ENCODE results near the gene SMAD4. TPM values are rescaled to one million over a fixed set of nuclear protein-coding genes. Genes with fewer than 3 reads are reported as not detected.

Gene SMAD4
- total and polyA plus RNA-seq, 3 experiments from 2014 or later = 62.4 to 84.3 (median 81.9) TPM

GRCh38 chr18:51120809-51121596, 91.0 kb downstream of the SMAD4 start:
- ChIA-PET POLR2A (no interaction called here), CTCF (no interaction called here)
- no peaks in the 10 kb centered on the region for H3K36me3 Mint-ChIP-seq
- no peak overlapping the region for H3K27ac ChIP-seq (ENCODE audit: low read depth, low read length)
- no peak overlapping the region for H3K4me3 Mint-ChIP-seq
- no peak for DNase-seq
- H3K4me1 Mint-ChIP-seq = no peaks in the 10 kb centered on the region
- no peak overlapping the region for H3K27ac Mint-ChIP-seq
- H3K9me3 Mint-ChIP-seq = peaks cover 0 to 4% (median 0%) of the 10 kb centered on the region in 5 donors
- H3K4me1 ChIP-seq (ENCODE audit: insufficient read depth, low read length) = no peaks in the 10 kb centered on the region
- H3K36me3 ChIP-seq (ENCODE audit: insufficient read depth, low read length) = no peaks in the 10 kb centered on the region
- no peaks in the 10 kb centered on the region for H3K9me3 ChIP-seq (ENCODE audit: low read length)
- no peaks in the 10 kb centered on the region for H3K27me3 ChIP-seq (ENCODE audit: insufficient read depth, low read length, poor library complexity, severe bottlenecking)
- H3K4me3 ChIP-seq (ENCODE audit: low read length) = no peak overlapping the region
- H3K27me3 Mint-ChIP-seq = peaks cover 0 to 16% of the 10 kb centered on the region in 2 donors

GRCh38 chr18:51121597-51121857, 91.5 kb downstream of the SMAD4 start:
- H3K4me1 Mint-ChIP-seq = no peaks in the 10 kb centered on the region
- H3K27me3 ChIP-seq (ENCODE audit: insufficient read depth, low read length, poor library complexity, severe bottlenecking) = no peaks in the 10 kb centered on the region
- peaks cover 0 to 16% of the 10 kb centered on the region in 2 donors for H3K27me3 Mint-ChIP-seq
- ChIA-PET POLR2A (no interaction called here), CTCF (no interaction called here)
- no peaks in the 10 kb centered on the region for H3K36me3 ChIP-seq (ENCODE audit: insufficient read depth, low read length)
- H3K4me3 ChIP-seq (ENCODE audit: low read length) = no peak overlapping the region
- no peak overlapping the region for H3K27ac Mint-ChIP-seq
- DNase-seq = no peak
- H3K4me3 Mint-ChIP-seq = no peak overlapping the region
- H3K27ac ChIP-seq (ENCODE audit: low read depth, low read length) = no peak overlapping the region
- H3K9me3 ChIP-seq (ENCODE audit: low read length) = no peaks in the 10 kb centered on the region
- peaks cover 0 to 4% (median 0%) of the 10 kb centered on the region in 5 donors for H3K9me3 Mint-ChIP-seq
- no peaks in the 10 kb centered on the region for H3K4me1 ChIP-seq (ENCODE audit: insufficient read depth, low read length)
- H3K36me3 Mint-ChIP-seq = no peaks in the 10 kb centered on the region

- H3K4me3 Mint-ChIP-seq = no peak overlapping the region
- no peaks in the 10 kb centered on the region for H3K4me1 Mint-ChIP-seq
- Histone ChIP-seq H3K36me3 (ENCODE audit: insufficient read depth, low read length) (no peaks in the 10 kb centered on the region), H3K4me3 (ENCODE audit: low read length) (no peak overlapping the region), H3K27me3 (ENCODE audit: insufficient read depth, low read length, poor library complexity, severe bottlenecking) (no peaks in the 10 kb centered on the region), H3K27ac (ENCODE audit: low read depth, low read length) (no peak overlapping the region), H3K4me1 (ENCODE audit: insufficient read depth, low read length) (no peaks in the 10 kb centered on the region), H3K9me3 (ENCODE audit: low read length) (no peaks in the 10 kb centered on the region)
- no peak overlapping the region for H3K27ac Mint-ChIP-seq
- ChIA-PET POLR2A (no interaction called here), CTCF (no interaction called here)
- H3K9me3 Mint-ChIP-seq = peaks cover 0 to 4% (median 0%) of the 10 kb centered on the region in 5 donors
- DNase-seq = no peak
- H3K27me3 Mint-ChIP-seq = peaks cover 0 to 16% of the 10 kb centered on the region in 2 donors
- no peaks in the 10 kb centered on the region for H3K36me3 Mint-ChIP-seq
Observed at GRCh38 chr18:51122266-51123045, 92.4 kb downstream of the SMAD4 start.

DNA sequence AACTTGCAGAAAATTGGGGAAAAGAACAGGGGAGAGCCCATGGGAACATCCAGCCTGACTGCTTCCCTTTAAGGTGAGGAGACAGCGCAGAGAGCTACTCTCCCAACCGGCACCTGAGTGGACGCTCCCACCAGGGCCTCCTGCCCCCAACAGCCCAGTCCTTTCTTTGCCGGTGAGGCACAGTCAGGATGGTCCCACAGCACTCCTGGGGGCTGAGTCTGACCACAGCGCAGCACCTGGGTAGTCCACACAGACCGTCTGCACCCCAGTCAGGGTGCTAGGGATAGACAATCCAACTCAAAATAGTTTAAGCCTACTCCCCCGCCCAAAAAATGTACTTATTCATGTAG, 93.0 kb downstream of the SMAD4 start:
- H3K36me3 ChIP-seq (ENCODE audit: insufficient read depth, low read length) = no peaks in the 10 kb centered on the region
- Mint-ChIP-seq H3K4me1 (no peaks in the 10 kb centered on the region), H3K9me3 (peaks cover 0 to 4% (median 0%) of the 10 kb centered on the region in 5 donors), H3K27ac (no peak overlapping the region), H3K36me3 (no peaks in the 10 kb centered on the region), H3K4me3 (no peak overlapping the region), H3K27me3 (peaks cover 0 to 16% of the 10 kb centered on the region in 2 donors)
- ChIA-PET CTCF (no interaction called here), POLR2A (no interaction called here)
- H3K4me3 ChIP-seq (ENCODE audit: low read length) = no peak overlapping the region
- no peaks in the 10 kb centered on the region for H3K27me3 ChIP-seq (ENCODE audit: insufficient read depth, low read length, poor library complexity, severe bottlenecking)
- no peaks in the 10 kb centered on the region for H3K9me3 ChIP-seq (ENCODE audit: low read length)
- no peaks in the 10 kb centered on the region for H3K4me1 ChIP-seq (ENCODE audit: insufficient read depth, low read length)
- no peak overlapping the region for H3K27ac ChIP-seq (ENCODE audit: low read depth, low read length)
- no peak for DNase-seq

- Mint-ChIP-seq H3K27me3 (peaks cover 0 to 16% of the 10 kb centered on the region in 2 donors), H3K4me3 (no peak overlapping the region), H3K9me3 (peaks cover 0 to 4% (median 0%) of the 10 kb centered on the region in 5 donors), H3K4me1 (no peaks in the 10 kb centered on the region), H3K27ac (peak overlapping the region in 1 of 8 donors; percentile 64), H3K36me3 (no peaks in the 10 kb centered on the region)
- Histone ChIP-seq H3K4me3 (ENCODE audit: low read length) (no peak overlapping the region), H3K4me1 (ENCODE audit: insufficient read depth, low read length) (no peaks in the 10 kb centered on the region), H3K27me3 (ENCODE audit: insufficient read depth, low read length, poor library complexity, severe bottlenecking) (no peaks in the 10 kb centered on the region), H3K27ac (ENCODE audit: low read depth, low read length) (no peak overlapping the region), H3K36me3 (ENCODE audit: insufficient read depth, low read length) (no peaks in the 10 kb centered on the region), H3K9me3 (ENCODE audit: low read length) (no peaks in the 10 kb centered on the region)
- no peak for DNase-seq
- CTCF ChIA-PET = no interaction called here
- POLR2A ChIA-PET = no interaction called here
Observed at GRCh38 chr18:51123481-51123880, 93.5 kb downstream of the SMAD4 start.

DNA sequence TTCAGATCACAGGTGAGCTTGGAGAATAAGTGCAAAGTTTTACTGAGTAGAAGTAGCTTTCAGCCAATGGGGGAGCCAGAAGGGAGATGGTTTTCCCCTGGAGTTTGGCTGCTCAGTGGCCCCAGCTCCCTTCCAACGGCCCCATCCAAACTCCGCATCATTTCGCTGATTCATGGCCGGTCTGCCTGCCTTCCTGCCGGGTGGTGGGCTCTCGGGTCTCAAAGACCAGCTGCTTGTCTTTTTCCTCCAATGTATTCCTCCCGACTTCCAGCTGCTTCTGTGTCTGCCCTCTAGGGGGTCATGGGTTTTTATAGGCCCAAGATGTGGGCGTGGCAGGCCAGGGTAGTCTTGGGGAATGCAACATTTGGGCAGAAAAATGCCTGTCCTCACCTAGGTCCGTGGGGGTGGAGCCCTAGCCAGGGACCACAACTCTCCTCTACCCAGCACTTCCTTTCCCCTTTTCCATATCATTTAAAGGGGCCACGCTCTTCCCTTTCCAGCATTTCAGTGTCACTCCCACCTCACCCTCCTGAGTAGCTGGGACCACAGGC, 94.0 kb downstream of the SMAD4 start:
- Histone ChIP-seq H3K36me3 (ENCODE audit: insufficient read depth, low read length) (no peaks in the 10 kb centered on the region), H3K4me3 (ENCODE audit: low read length) (no peak overlapping the region), H3K9me3 (ENCODE audit: low read length) (no peaks in the 10 kb centered on the region), H3K27me3 (ENCODE audit: insufficient read depth, low read length, poor library complexity, severe bottlenecking) (no peaks in the 10 kb centered on the region), H3K27ac (ENCODE audit: low read depth, low read length) (no peak overlapping the region), H3K4me1 (ENCODE audit: insufficient read depth, low read length) (no peaks in the 10 kb centered on the region)
- no peak for DNase-seq
- H3K4me3 Mint-ChIP-seq = no peak overlapping the region
- ChIA-PET CTCF (no interaction called here), POLR2A (no interaction called here)
- no peak overlapping the region for H3K27ac Mint-ChIP-seq
- H3K36me3 Mint-ChIP-seq = no peaks in the 10 kb centered on the region
- peaks cover 0 to 4% (median 0%) of the 10 kb centered on the region in 5 donors for H3K9me3 Mint-ChIP-seq
- peaks cover 0 to 13% of the 10 kb centered on the region in 2 donors for H3K27me3 Mint-ChIP-seq
- no peaks in the 10 kb centered on the region for H3K4me1 Mint-ChIP-seq

DNA sequence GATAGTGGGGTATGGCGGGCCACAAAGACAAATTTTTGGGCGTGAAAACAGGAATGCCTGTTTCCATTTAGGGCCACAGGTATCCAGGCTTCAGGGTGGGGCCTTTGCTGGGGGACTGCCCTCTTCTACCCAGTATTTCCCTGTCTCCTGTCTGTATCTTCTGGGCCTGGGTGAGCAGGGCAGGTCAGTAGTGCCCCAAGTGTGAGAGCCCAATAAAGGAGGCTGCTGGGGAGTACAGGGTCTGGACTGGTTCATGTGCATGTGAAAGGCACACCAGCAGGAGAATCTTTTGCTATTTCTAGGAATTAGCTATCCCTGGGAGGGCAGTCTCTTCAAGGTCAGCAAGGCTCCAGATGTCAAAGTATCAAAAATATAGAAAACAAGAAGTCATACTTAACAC, 96.0 kb downstream of the SMAD4 start:
- H3K36me3 ChIP-seq (ENCODE audit: insufficient read depth, low read length) = no peaks in the 10 kb centered on the region
- H3K9me3 ChIP-seq (ENCODE audit: low read length) = no peaks in the 10 kb centered on the region
- Mint-ChIP-seq H3K4me3 (no peak overlapping the region), H3K36me3 (no peaks in the 10 kb centered on the region), H3K27ac (no peak overlapping the region), H3K9me3 (peaks cover 0 to 4% (median 0%) of the 10 kb centered on the region in 5 donors), H3K4me1 (no peaks in the 10 kb centered on the region), H3K27me3 (peaks cover 0 to 9% of the 10 kb centered on the region in 2 donors)
- H3K4me3 ChIP-seq (ENCODE audit: low read length) = no peak overlapping the region
- DNase-seq = no peak
- no peaks in the 10 kb centered on the region for H3K27me3 ChIP-seq (ENCODE audit: insufficient read depth, low read length, poor library complexity, severe bottlenecking)
- CTCF ChIA-PET = no interaction called here
- no peaks in the 10 kb centered on the region for H3K4me1 ChIP-seq (ENCODE audit: insufficient read depth, low read length)
- POLR2A ChIA-PET = no interaction called here
- H3K27ac ChIP-seq (ENCODE audit: low read depth, low read length) = no peak overlapping the region

GRCh38 chr18:51127664-51128063, 97.7 kb downstream of the SMAD4 start:
- POLR2A ChIA-PET = no interaction called here
- H3K36me3 ChIP-seq (ENCODE audit: insufficient read depth, low read length) = no peaks in the 10 kb centered on the region
- no peaks in the 10 kb centered on the region for H3K4me1 ChIP-seq (ENCODE audit: insufficient read depth, low read length)
- H3K4me3 ChIP-seq (ENCODE audit: low read length) = no peak overlapping the region
- DNase-seq = no peak
- CTCF ChIA-PET = no interaction called here
- no peaks in the 10 kb centered on the region for H3K9me3 ChIP-seq (ENCODE audit: low read length)
- Mint-ChIP-seq H3K9me3 (no peaks in the 10 kb centered on the region), H3K4me1 (no peaks in the 10 kb centered on the region), H3K36me3 (no peaks in the 10 kb centered on the region), H3K27ac (no peak overlapping the region), H3K27me3 (peaks cover 0 to 3% of the 10 kb centered on the region in 2 donors), H3K4me3 (no peak overlapping the region)
- no peak overlapping the region for H3K27ac ChIP-seq (ENCODE audit: low read depth, low read length)
- no peaks in the 10 kb centered on the region for H3K27me3 ChIP-seq (ENCODE audit: insufficient read depth, low read length, poor library complexity, severe bottlenecking)

Measured in CD8-positive, alpha-beta memory T cell (primary cell).